Activated CD4-positive, alpha-beta T cell treated with anti-CD3 and anti-CD28 coated beads, Interleukin-2, amount 50 U/mL, for 24 hours (primary cell): ENCODE results near the gene NMNAT2.
"Not testable (repeated sequence)": the region's sequence is repeated elsewhere in the genome, so short reads cannot be mapped to it uniquely, and the experiment has no call there.

Experiments used
- DNase-seq, 2 donors: peaks; one replicate each; pipeline ENCODE4 v3.0.0-alpha.2; 2020; ENCODE audit warnings: low read depth in 1 of 2, low spot score in 1 of 2

Gene NMNAT2

DNA sequence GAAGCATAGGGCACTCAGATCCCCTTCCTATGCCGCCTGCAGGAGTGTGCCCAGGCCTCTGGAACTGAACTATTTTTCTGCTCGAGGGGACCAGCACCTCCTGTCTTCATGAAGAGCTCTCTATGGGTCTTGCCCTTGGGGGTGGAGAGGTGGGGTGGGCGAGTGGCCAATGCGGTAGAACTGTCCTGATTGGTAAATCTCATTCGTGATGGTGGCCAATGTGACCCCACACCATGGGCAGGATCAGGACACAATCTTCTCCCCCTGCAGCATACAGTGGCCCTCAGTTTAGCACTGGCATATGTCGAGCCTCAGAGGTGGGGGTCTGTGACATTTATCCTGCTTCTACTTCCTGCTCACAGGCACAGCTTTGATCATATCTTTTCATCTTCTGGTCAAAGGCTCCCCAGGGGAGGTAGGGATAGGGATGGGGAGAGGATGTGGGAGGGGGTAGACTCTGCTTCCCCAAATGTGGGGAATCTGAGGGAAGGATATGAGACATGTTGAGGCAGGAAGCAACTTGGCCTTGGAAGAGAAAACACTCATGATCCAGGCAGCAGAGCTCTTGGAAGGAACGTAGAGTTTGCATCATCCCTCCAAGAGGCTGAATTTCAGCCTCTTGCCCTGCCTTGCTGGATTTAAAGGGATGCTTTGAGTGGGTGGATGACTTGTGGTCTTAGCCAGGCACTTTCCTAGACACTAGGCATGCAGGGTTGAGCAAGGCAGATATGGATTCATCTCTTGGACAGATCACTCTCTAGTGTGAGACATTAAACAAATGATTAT is 150.3 kb downstream of the NMNAT2 start:
- DNase-seq: no peak

GRCh38 chr1:183263886-183264602 is 154.1 kb downstream of the NMNAT2 start:
- no peak for DNase-seq

DNA sequence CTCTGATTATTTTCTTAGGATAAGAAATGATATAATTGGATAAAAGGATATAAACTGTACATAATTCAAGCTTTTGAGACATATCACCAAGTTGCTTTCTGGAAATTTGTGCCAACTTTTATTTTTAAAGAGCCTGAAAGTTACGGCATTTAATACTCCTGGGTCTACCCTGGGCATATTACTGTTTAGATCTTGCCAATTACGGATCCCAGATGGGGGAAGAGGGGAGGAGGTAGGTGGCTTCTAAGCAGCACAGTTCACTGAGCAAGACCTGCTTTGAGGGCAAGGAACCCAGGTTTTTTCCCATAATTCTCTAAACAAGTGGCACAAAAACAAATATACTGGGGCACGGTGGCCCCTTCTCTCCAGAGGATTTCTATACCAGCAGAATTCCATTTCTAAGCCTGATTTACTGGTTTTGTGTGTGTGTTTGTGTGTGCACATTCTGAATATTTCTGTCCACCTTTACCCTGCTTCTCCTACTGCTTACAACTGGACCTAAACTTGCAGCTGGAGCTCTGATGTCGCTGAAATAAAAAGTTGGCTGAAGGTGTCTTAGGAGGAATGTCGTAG is 155.5 kb downstream of the NMNAT2 start:
- DNase-seq: no peak

- no peak for DNase-seq
These were observed 158.3 kb downstream of the NMNAT2 start for GRCh38 chr1:183259924-183260323.

DNA sequence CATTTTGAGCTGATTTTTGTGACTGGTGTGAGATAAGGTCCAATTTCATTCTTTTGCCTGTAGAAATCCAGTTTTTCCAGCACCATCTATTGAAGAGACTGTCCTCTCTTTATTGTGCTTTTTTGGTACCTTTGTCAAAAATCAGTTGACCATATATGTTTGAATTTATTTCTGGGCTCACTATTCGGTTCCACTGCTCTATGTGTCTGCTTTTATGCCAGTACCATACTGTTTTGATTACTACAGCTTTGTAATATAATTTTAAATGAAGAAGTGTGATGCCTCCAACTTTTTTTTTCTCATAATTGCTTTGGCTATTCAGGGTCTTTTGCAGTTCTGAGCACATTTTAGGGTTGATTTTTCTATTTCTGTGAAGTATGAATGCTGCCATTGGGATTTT is 163.1 kb downstream of the NMNAT2 start:
- no peak for DNase-seq

DNA sequence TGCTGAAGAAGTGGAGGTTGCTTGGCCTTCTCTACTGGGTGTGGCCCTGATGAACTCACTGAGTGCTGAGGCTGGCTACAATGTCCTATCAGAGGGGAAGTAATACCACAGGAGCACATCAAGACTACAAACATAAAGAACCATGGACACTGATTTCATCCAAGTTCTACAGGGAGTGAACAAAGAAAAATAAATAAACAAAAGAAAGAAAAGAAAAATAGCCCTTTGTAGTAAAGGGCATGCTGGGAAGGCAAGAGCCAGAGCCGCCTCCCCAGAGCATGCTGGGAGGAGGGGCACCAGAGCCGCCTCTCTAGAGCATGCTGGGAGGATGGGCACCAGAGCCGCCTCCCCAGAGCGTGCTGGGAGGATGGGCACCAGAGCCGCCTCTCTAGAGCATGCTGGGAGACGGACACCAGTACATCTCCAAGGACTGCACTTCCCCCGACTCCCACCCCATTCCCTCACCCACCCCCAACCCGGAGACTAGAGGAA is 166.2 kb downstream of the NMNAT2 start:
- DNase-seq: no peak

DNA sequence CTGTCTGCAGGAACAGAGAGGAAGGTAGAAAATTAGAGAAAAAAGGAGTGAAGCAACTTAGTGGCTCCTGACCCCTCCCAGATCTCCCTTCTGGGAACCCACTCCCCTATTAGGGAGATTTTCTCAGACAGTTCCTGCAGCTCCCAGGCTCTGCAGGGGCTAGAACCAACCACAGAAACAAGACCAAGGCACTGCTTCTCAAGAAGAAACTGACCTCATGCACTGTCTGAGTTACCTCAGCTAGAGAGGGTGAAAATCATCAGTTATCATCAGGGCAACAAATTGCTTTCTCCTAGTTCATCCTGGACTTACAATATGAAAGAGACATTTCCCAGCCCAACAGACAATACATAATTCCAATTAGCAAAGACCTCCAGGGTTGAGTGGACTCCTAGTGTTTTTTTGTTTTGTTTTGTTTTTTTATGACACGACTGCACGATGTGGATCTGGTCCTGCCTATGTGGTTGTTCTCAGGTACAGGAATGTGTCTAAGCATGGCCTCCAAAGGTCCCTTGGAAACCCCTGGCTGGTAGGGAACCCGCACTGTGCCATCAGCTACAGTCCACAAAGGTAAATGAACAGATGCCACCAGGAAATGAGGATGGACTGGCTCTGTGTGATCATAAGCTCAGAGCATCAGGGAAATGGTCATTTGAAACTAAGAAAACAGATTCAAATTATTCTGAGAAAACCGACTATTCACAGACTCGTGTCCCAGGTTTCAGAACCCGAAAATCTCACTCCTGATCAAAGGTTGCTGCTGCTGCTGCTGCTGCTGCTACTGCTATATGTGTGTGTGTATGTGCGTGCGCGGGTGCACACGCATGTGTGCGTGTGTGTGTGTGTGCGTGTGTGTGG is 166.8 kb downstream of the NMNAT2 start:
- DNase-seq: no peak

DNA sequence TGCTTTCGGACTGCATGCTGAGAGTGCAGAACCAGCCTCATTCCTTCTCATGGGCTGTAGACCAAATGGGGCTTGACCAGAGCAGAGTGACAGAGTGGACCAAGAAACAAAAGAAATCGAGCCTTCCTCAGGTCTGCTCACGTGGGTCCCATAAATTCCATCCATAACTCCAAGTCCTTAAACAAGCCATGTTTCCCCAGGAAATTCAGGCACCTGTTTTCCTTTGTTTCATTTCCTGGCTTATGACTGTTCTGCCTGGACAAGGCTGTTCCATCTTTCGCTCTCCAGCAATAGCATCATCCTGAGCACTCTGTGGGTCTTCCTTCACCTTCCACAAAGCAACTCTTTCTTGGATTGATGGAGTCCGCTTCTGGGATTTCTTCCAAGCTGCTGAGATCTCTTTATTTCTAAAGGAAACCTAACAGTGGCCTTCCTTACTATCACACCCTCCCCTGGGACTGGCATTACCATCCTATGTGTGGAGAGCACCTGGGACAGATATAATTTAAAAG is 168.2 kb downstream of the NMNAT2 start:
- no peak for DNase-seq

DNA sequence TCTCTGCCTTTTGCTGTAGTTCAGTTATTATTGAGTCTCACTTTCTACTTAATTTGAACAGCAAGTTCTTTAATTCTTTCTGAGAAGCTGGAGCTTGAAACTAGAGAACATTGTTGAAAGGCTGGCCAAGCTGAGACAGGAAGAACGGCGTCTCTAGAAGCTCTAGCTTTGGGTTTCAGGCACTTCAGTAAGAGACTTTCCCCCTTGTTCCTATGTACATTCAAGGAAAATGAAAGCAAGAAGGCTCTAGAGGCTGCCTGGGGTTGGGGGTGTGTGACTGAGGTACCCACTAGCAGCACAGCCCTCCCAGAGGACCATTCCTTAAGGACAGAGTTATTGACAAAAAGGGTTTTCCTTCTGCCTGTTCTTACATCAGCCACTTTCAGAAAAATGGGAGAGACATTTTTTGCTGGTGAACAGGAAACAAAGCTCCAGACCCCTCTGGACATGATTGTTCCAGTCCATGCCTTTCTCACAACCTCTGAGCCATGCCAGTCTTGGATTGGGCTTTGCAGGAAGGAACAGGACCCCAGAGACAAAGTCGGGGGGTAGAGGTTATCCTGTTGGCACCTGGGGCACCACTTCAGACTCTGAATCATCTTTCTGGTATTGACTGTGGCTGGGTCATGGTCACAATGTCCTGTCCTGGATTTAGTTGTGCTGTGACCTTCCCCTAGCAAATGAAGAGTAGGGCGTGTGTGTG is 169.0 kb downstream of the NMNAT2 start:
- DNase-seq: no peak

- DNase-seq: no peak
These were observed 170.2 kb downstream of the NMNAT2 start for GRCh38 chr1:183247931-183248330.

- no peak for DNase-seq
These were observed 170.7 kb downstream of the NMNAT2 start for GRCh38 chr1:183247484-183247883.

- DNase-seq: no peak
These were observed 171.1 kb downstream of the NMNAT2 start for GRCh38 chr1:183247066-183247465.

DNA sequence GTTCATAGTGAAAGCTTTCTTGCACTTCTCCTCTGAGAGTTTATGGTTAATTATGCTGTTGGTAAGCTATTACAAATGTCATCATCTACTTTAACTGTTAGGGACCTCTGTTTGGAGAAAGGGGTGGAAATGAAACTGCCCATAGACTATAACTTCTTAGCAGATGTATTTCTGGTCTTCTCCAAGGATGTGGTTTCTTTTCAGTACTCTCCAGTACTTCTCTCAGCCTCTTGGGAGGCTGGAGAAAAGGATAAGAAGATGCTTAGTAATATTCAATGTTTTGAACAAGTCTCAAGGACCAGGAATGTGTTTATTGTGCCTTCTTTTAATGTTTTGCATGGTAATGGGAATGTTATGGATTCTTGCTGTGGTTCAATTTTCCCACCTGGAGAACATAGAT is 171.7 kb downstream of the NMNAT2 start:
- DNase-seq: no peak

- no peak for DNase-seq
These were observed 172.8 kb downstream of the NMNAT2 start for GRCh38 chr1:183245357-183245756.

DNA sequence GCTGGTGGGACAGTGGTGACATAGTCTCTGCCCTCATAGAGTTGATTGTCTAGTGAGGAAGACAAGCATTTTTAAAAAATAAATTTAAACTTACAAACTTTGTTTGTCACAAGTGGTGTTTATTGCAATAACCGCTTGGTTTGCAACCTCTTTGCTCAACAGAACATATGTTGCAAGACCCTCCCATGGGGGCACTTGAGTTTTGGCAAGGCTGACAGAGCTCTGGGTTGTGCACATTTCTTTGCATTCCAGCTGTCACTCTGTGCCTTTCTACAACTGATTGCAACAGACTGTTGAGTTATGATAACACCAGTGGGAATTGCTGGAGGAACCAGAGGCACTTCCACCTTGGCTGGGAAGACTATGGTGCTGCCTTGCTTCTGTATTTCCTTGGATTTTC is 173.7 kb downstream of the NMNAT2 start:
- no peak for DNase-seq

DNA sequence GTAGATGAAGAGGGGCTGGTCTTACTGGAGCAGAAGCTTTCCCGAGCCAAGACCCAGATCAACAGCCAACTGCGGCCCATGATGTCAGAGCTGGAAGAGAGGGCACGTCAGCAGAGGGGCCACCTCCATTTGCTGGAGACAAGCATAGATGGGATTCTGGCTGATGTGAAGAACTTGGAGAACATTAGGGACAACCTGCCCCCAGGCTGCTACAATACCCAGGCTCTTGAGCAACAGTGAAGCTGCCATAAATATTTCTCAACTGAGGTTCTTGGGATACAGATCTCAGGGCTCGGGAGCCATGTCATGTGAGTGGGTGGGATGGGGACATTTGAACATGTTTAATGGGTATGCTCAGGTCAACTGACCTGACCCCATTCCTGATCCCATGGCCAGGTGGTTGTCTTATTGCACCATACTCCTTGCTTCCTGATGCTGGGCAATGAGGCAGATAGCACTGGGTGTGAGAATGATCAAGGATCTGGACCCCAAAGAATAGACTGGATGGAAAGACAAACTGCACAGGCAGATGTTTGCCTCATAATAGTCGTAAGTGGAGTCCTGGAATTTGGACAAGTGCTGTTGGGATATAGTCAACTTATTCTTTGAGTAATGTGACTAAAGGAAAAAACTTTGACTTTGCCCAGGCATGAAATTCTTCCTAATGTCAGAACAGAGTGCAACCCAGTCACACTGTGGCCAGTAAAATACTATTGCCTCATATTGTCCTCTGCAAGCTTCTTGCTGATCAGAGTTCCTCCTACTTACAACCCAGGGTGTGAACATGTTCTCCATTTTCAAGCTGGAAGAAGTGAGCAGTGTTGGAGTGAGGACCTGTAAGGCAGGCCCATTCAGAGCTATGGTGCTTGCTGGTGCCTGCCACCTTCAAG is 174.8 kb downstream of the NMNAT2 start:
- DNase-seq: no peak

GRCh38 chr1:183242556-183242955 is 175.6 kb downstream of the NMNAT2 start:
- no peak for DNase-seq

GRCh38 chr1:183241471-183241870 is 176.7 kb downstream of the NMNAT2 start:
- DNase-seq: no peak

GRCh38 chr1:183240853-183241252 is 177.3 kb downstream of the NMNAT2 start:
- not testable (repeated sequence) for DNase-seq

GRCh38 chr1:183240526-183240825 is 177.7 kb downstream of the NMNAT2 start:
- DNase-seq: no peak
